Neural cell (in vitro differentiated cells): ENCODE results near the gene CNTF. TPM values are rescaled to one million over a fixed set of nuclear protein-coding genes. Genes with fewer than 3 reads are reported as not detected.

Source experiments
- H2AFZ ChIP-seq: fragments of 200-600, 300-800 bp; sonication (generic), shearing (Covaris generic); 2 replicates; pipeline ENCODE4 v1.6.0; 2014; ENCODE audit warnings: low read depth, mild to moderate bottlenecking, antibody characterized with exemption, low read length, moderate library complexity
- H3F3A ChIP-seq: fragments of 200-600 bp; shearing (Covaris generic); 2 replicates; pipeline ENCODE4 v1.6.1; 2016; ENCODE audit warnings: mild to moderate bottlenecking, moderate library complexity, mixed read lengths, antibody characterized with exemption, low read length; ENCODE audit not compliant: insufficient read depth, poor library complexity, severe bottlenecking
- H3K27ac ChIP-seq: fragments of 200-600, 300-800 bp; sonication (generic), shearing (Covaris generic); 2 replicates; pipeline ENCODE4 v1.5.1; 2014; ENCODE audit warnings: mild to moderate bottlenecking, low read length, moderate library complexity
- H3K27me3 ChIP-seq: fragments of 300-800, 200-600 bp; sonication (generic), shearing (Covaris generic); 2 replicates; pipeline ENCODE4 v1.6.0; 2014; ENCODE audit warnings: mild to moderate bottlenecking, low read depth, low read length, moderate library complexity; ENCODE audit not compliant: insufficient read depth
- H3K36me3 ChIP-seq: fragments of 300-800, 200-600 bp; sonication (generic), shearing (Covaris generic); 2 replicates; pipeline ENCODE4 v1.5.1; 2014; ENCODE audit warnings: mild to moderate bottlenecking, antibody characterized with exemption, low read length, moderate library complexity; ENCODE audit not compliant: insufficient read depth
- H3K4me2 ChIP-seq: fragments of 300-800, 200-600 bp; sonication (generic), shearing (Covaris generic); 2 replicates; pipeline ENCODE4 v1.6.0; 2014; ENCODE audit warnings: mild to moderate bottlenecking, low read length
- H3K4me3 ChIP-seq: fragments of 300-800, 200-600 bp; sonication (generic), shearing (Covaris generic); 2 replicates; pipeline ENCODE4 v1.5.1; 2014; ENCODE audit warnings: mild to moderate bottlenecking, low read length, moderate library complexity
- H3K79me2 ChIP-seq: fragments of 200-600 bp; shearing (Covaris generic); replicated peaks from 2 replicates; pipeline ENCODE4 v1.6.0; 2014; ENCODE audit warnings: mild to moderate bottlenecking, low read length, moderate library complexity; ENCODE audit not compliant: insufficient read depth
- H3K9ac ChIP-seq: fragments of 300-800, 200-600 bp; sonication (generic), shearing (Covaris generic); 2 replicates; pipeline ENCODE4 v1.6.1; 2016; ENCODE audit warnings: mild to moderate bottlenecking, low read length, mixed read lengths
- H3K9me2 ChIP-seq: fragments of 200-600 bp; shearing (Covaris generic); 2 replicates; pipeline ENCODE4 v1.6.1; 2016; ENCODE audit warnings: mild to moderate bottlenecking, low read length, mixed read lengths; ENCODE audit not compliant: insufficient read depth
- H3K9me3 ChIP-seq: fragments of 200-600, 300-800 bp; sonication (generic), shearing (Covaris generic); 2 replicates; pipeline ENCODE4 v1.6.1; 2016; ENCODE audit warnings: mild to moderate bottlenecking, mixed run types, low read length, moderate library complexity, mixed read lengths
- H4K20me1 ChIP-seq: fragments of 200-600 bp; shearing (Covaris generic); 2 replicates; pipeline ENCODE4 v1.6.1; 2016; ENCODE audit warnings: mild to moderate bottlenecking, mixed run types; ENCODE audit not compliant: insufficient read depth
- EP300 ChIP-seq: fragments of 450-650 bp; conservative IDR thresholded peaks from 2 replicates; pipeline ENCODE4 v1.6.1; 2014; ENCODE audit warnings: antibody characterized with exemption, mild to moderate bottlenecking, moderate library complexity; ENCODE audit not compliant: poor library complexity, severe bottlenecking
- EZH2 ChIP-seq: fragments of 200-600, 300-800 bp; shearing (Covaris generic), sonication (generic); IDR thresholded peaks from 2 replicates; pipeline ENCODE4 v1.6.1; 2014; ENCODE audit warnings: antibody characterized with exemption, low read length, borderline replicate concordance, mild to moderate bottlenecking; ENCODE audit not compliant: insufficient read depth, poor library complexity, severe bottlenecking
- MXI1 ChIP-seq: fragments of 450-650 bp; conservative IDR thresholded peaks from 2 replicates; pipeline ENCODE4 v1.6.1; 2014; ENCODE audit warnings: antibody characterized with exemption, mild to moderate bottlenecking; ENCODE audit not compliant: poor library complexity, severe bottlenecking
- POLR2AphosphoS5 ChIP-seq: IDR thresholded peaks from 2 replicates; pipeline ENCODE4 v1.6.1; 2012
- RAD21 ChIP-seq: fragments of 450-650 bp; conservative IDR thresholded peaks from 2 replicates; pipeline ENCODE4 v1.6.1; 2014; ENCODE audit warnings: antibody characterized with exemption, mild to moderate bottlenecking, moderate library complexity
- REST ChIP-seq: IDR thresholded peaks from 2 replicates; pipeline ENCODE4 v1.6.1; 2012; ENCODE audit warnings: borderline replicate concordance
- SMC3 ChIP-seq: fragments of 450-650 bp; conservative IDR thresholded peaks from 2 replicates; pipeline ENCODE4 v1.6.1; 2014; ENCODE audit warnings: antibody characterized with exemption, mild to moderate bottlenecking, moderate library complexity; ENCODE audit not compliant: poor library complexity
- TAF1 ChIP-seq: IDR thresholded peaks from 2 replicates; pipeline ENCODE4 v1.6.1; 2012; ENCODE audit warnings: low read depth
- polyA plus RNA-seq: library from polyadenylated mRNA; depleted of rRNA; stranded (reverse); fragments of >200 nt; gene quantifications from 2 replicates; pipeline ENCODE4 v1.2.3, GENCODE V29; 2014
- TF ChIP-seq, protein P1 (sequence below): fragments of 450-650 bp; IDR thresholded peaks from 2 replicates; pipeline ENCODE4 v1.5.1; 2014; ENCODE audit warnings: antibody characterized with exemption, mild to moderate bottlenecking, moderate library complexity; ENCODE audit not compliant: poor library complexity, severe bottlenecking

Gene CNTF
- polyA plus RNA-seq, 1 donor from 2014 or later = 2.3 TPM

DNA sequence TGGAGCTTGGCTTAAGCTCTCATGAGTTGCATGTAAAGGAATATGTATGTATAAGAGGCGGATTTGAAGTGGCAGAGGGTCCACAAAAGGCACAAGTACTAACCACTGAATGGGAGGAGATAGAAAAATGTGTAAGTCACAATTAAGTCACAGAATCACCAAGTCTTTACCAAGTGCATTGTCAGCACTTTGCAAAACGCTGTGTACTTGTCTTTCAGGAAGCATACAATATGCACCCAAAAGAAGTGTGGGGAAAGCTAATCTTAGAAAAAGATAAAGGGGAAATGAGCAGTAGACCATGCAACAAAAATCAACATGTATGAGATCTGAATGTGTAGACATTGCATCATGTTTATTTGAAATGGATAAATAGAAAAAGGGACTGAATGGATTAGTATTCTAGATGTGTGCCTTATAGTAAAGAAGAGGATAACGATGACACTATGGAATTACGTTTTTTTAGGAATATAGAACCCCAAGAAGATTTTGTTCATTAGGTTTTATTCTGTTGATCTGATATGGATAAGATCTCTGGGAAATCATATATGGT lies 4.5 kb downstream of the CNTF start:
- no peaks in the 10 kb centered on the region for H4K20me1 ChIP-seq
- no peaks in the 10 kb centered on the region for H3K27me3 ChIP-seq
- TF ChIP-seq POLR2AphosphoS5 (no peak), SMC3 (no peak), REST (no peak), EP300 (no peak), MXI1 (no peak), EZH2 (no peak), RAD21 (no peak)
- TF ChIP-seq, protein P1, sequence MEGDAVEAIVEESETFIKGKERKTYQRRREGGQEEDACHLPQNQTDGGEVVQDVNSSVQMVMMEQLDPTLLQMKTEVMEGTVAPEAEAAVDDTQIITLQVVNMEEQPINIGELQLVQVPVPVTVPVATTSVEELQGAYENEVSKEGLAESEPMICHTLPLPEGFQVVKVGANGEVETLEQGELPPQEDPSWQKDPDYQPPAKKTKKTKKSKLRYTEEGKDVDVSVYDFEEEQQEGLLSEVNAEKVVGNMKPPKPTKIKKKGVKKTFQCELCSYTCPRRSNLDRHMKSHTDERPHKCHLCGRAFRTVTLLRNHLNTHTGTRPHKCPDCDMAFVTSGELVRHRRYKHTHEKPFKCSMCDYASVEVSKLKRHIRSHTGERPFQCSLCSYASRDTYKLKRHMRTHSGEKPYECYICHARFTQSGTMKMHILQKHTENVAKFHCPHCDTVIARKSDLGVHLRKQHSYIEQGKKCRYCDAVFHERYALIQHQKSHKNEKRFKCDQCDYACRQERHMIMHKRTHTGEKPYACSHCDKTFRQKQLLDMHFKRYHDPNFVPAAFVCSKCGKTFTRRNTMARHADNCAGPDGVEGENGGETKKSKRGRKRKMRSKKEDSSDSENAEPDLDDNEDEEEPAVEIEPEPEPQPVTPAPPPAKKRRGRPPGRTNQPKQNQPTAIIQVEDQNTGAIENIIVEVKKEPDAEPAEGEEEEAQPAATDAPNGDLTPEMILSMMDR = no peak
- H3K9ac ChIP-seq = no peak overlapping the region
- H3K9me3 ChIP-seq = no peaks in the 10 kb centered on the region
- H3K27ac ChIP-seq = no peak overlapping the region
- peaks cover 5% of the 10 kb centered on the region for H3K36me3 ChIP-seq
- H3K9me2 ChIP-seq = no peaks in the 10 kb centered on the region
- H3K4me2 ChIP-seq = no peak overlapping the region
- H3K4me3 ChIP-seq = no peak overlapping the region
- H3F3A ChIP-seq = no peaks in the 10 kb centered on the region
- no peaks in the 10 kb centered on the region for H3K79me2 ChIP-seq
- H2AFZ ChIP-seq = no peak overlapping the region

- TF ChIP-seq SMC3 (no peak), TAF1 (no peak), EP300 (no peak), POLR2AphosphoS5 (no peak)
- TF ChIP-seq, protein P1 = no peak
- no peak overlapping the region for H3K27ac ChIP-seq
- H3F3A ChIP-seq = no peaks in the 10 kb centered on the region
- no peak overlapping the region for H2AFZ ChIP-seq
- no peak overlapping the region for H3K4me3 ChIP-seq
- no peaks in the 10 kb centered on the region for H4K20me1 ChIP-seq
- peaks cover 5% of the 10 kb centered on the region for H3K36me3 ChIP-seq
- no peaks in the 10 kb centered on the region for H3K9me2 ChIP-seq
- no peaks in the 10 kb centered on the region for H3K79me2 ChIP-seq
- no peak overlapping the region for H3K4me2 ChIP-seq
- H3K9ac ChIP-seq = no peak overlapping the region
- no peaks in the 10 kb centered on the region for H3K9me3 ChIP-seq
- no peaks in the 10 kb centered on the region for H3K27me3 ChIP-seq
Observed at GRCh38 chr11:58628446-58628845, 6.0 kb downstream of the CNTF start.
